Nephron (organoid): Measurements from ENCODE around the gene ZER1.
A peak's percentile ranks its signal among the peaks of the same experiment; 100 is the strongest.

Experiments used
- H3K27ac Mint-ChIP-seq, 3 experiments: 2 replicates each; pipeline ENCODE4 v1.8.0; 2020; ENCODE audit warnings: mixed read lengths in 3 of 3, mild to moderate bottlenecking in 2 of 3, moderate library complexity in 1 of 3
- H3K27me3 Mint-ChIP-seq: 2 replicates; pipeline ENCODE4 v1.8.0; 2021; ENCODE audit warnings: low read depth, mild to moderate bottlenecking, moderate library complexity, mixed read lengths
- H3K36me3 Mint-ChIP-seq: 2 replicates; pipeline ENCODE4 v1.8.0; 2020; ENCODE audit warnings: low read depth, mixed read lengths
- H3K4me1 Mint-ChIP-seq: 2 replicates; pipeline ENCODE4 v1.8.0; 2020; ENCODE audit warnings: mixed read lengths
- H3K4me3 Mint-ChIP-seq, 3 experiments: 2 replicates each; pipeline ENCODE4 v1.8.0; 2020; ENCODE audit warnings: mild to moderate bottlenecking in 3 of 3, mixed read lengths in 3 of 3, moderate library complexity in 2 of 3
- H3K9me3 Mint-ChIP-seq: 2 replicates; pipeline ENCODE4 v1.8.0; 2020; ENCODE audit warnings: mixed read lengths
- TF ChIP-seq, protein P1 (sequence below), 3 experiments: fragments of 200-600 bp; sonication (generic); IDR thresholded peaks; one replicate each; pipeline ENCODE4 v1.5.0; 2021; ENCODE audit warnings: antibody characterized with exemption in 3 of 3; ENCODE audit not compliant: unreplicated experiment in 3 of 3

Gene ZER1

DNA sequence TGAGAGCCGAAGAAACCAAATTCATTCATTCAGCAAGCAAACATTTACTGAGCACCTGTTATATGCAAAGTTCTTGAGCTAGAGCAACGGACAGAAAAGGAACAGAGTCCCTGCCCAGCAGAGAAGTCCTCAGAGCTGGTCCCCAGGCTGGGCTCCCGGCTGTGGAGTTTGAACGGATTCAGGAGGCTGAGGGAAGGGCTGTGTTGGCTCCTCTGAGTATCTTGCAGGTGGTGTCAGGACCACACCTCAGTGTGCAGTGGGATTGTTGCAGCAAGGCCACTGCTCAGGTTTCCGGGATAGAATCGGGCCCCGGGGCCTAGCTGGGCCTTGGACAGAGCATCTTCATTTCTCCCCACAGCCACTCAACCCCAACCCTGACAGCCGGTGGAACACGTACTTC is 20.4 kb upstream of the ZER1 start:
- H3K27ac Mint-ChIP-seq = no peak overlapping the region
- peaks cover 26% of the 10 kb centered on the region for H3K36me3 Mint-ChIP-seq
- H3K4me3 Mint-ChIP-seq = no peak overlapping the region
- TF ChIP-seq, protein P1, sequence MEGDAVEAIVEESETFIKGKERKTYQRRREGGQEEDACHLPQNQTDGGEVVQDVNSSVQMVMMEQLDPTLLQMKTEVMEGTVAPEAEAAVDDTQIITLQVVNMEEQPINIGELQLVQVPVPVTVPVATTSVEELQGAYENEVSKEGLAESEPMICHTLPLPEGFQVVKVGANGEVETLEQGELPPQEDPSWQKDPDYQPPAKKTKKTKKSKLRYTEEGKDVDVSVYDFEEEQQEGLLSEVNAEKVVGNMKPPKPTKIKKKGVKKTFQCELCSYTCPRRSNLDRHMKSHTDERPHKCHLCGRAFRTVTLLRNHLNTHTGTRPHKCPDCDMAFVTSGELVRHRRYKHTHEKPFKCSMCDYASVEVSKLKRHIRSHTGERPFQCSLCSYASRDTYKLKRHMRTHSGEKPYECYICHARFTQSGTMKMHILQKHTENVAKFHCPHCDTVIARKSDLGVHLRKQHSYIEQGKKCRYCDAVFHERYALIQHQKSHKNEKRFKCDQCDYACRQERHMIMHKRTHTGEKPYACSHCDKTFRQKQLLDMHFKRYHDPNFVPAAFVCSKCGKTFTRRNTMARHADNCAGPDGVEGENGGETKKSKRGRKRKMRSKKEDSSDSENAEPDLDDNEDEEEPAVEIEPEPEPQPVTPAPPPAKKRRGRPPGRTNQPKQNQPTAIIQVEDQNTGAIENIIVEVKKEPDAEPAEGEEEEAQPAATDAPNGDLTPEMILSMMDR (IDR thresholded peaks at IDR 0.05; ENCODE audit: unreplicated experiment in 3 of 3) = no peak
- H3K27me3 Mint-ChIP-seq = no peaks in the 10 kb centered on the region
- peaks cover 8% of the 10 kb centered on the region for H3K4me1 Mint-ChIP-seq
- no peaks in the 10 kb centered on the region for H3K9me3 Mint-ChIP-seq

DNA sequence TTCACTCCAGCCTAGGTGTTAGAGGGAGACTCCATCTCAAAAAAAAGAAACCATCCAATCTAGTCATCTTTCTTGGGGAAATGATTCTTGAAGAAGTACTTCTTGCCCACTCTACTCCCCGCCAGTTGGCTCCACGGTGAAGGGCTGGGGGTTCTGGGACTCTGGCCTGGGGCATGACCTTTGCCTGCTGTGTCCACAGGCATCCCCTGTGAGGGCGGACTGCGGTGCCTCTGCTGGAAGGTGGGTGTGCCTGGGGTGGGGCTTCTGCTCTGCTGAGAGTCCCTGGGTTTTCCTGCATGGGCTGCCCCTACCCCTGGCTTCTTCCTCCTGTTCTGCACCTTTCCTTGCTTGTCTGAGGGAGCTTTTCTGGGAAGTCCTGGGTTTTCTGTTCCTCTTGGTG is 18.8 kb upstream of the ZER1 start:
- H3K9me3 Mint-ChIP-seq = no peaks in the 10 kb centered on the region
- H3K4me1 Mint-ChIP-seq = peaks cover 8% of the 10 kb centered on the region
- TF ChIP-seq, protein P1 (IDR thresholded peaks at IDR 0.05; ENCODE audit: unreplicated experiment in 3 of 3) = no peak
- peaks cover 23% of the 10 kb centered on the region for H3K36me3 Mint-ChIP-seq
- peak overlapping the region in 1 of 3 experiments; percentile 25 for H3K4me3 Mint-ChIP-seq
- H3K27ac Mint-ChIP-seq = no peak overlapping the region
- no peaks in the 10 kb centered on the region for H3K27me3 Mint-ChIP-seq

DNA sequence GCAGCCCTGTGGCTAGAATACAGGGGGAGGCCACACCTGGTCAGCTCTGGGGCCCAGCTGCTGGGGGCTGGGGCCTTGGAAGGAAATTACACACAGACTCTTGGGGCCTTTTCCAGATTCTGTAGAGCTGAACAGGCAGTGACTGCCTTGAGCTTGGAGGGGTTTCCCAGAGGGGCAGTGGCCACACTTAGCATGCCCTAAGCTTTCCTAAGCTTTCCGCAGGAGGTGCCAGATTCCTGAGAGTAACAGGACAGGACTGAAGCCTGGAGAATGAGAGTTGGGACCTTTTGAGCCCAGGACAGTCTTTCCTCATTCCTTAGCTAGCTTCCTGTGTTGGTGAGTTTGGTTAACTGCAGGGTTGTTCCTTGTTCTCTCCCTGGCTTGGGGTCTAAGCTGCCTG is 16.7 kb upstream of the ZER1 start:
- peaks cover 8% of the 10 kb centered on the region for H3K4me1 Mint-ChIP-seq
- H3K9me3 Mint-ChIP-seq = no peaks in the 10 kb centered on the region
- H3K36me3 Mint-ChIP-seq = peaks cover 17% of the 10 kb centered on the region
- peak overlapping the region; percentile 98 to 100 (median 99) for H3K4me3 Mint-ChIP-seq
- TF ChIP-seq, protein P1 (IDR thresholded peaks at IDR 0.05; ENCODE audit: unreplicated experiment in 3 of 3) = no peak
- H3K27ac Mint-ChIP-seq = peak overlapping the region in 2 of 3 experiments; percentile 91 to 96
- H3K27me3 Mint-ChIP-seq = no peaks in the 10 kb centered on the region

- TF ChIP-seq, protein P1 (IDR thresholded peaks at IDR 0.05; ENCODE audit: unreplicated experiment in 3 of 3) = no peak
- Mint-ChIP-seq H3K4me3 (peak overlapping the region; percentile 98 to 100 (median 99)), H3K27ac (peak overlapping the region; percentile 91 to 96 (median 96)), H3K4me1 (peaks cover 15% of the 10 kb centered on the region), H3K36me3 (peaks cover 9% of the 10 kb centered on the region), H3K9me3 (peaks cover 2% of the 10 kb centered on the region), H3K27me3 (no peaks in the 10 kb centered on the region)
Observed at GRCh38 chr9:128787659-128788058, 15.9 kb upstream of the ZER1 start.

GRCh38 chr9:128786681-128787601 is 15.2 kb upstream of the ZER1 start, which contains the start of gene TBC1D13:
Gene TBC1D13, plus strand, starts transcription at chr9:128787253. Its CDS starts 101 bp downstream, at chr9:128787354.
- peak within 1 kb of the TSS; percentile 98 to 100 (median 99) for H3K4me3 Mint-ChIP-seq
- peaks cover 2% of the 10 kb centered on the region for H3K9me3 Mint-ChIP-seq
- H3K27ac Mint-ChIP-seq = peak within 1 kb of the TSS; percentile 91 to 96 (median 96)
- H3K27me3 Mint-ChIP-seq = no peaks in the 10 kb centered on the region
- peaks cover 8% of the 10 kb centered on the region for H3K36me3 Mint-ChIP-seq
- H3K4me1 Mint-ChIP-seq = peaks cover 15% of the 10 kb centered on the region
- TF ChIP-seq, protein P1 (IDR thresholded peaks at IDR 0.05; ENCODE audit: unreplicated experiment in 3 of 3) = no peak
